SK-N-SH (cell line): ENCODE results near the gene RAB19.

Experiments used
- EZH2phosphoT487 ChIP-seq: fragments of 200-600 bp; sonication (generic); IDR thresholded peaks from 2 replicates; pipeline ENCODE4 v1.6.1; 2017; ENCODE audit warnings: low read depth, mixed run types, mild to moderate bottlenecking, antibody characterized with exemption, moderate library complexity, borderline replicate concordance
- RCOR1 ChIP-seq: fragments of 150-350 bp; IDR thresholded peaks from 2 replicates; pipeline ENCODE4 v1.6.1; 2017; ENCODE audit warnings: antibody characterized with exemption, low read length
- TCF12 ChIP-seq: IDR thresholded peaks from 2 replicates; pipeline ENCODE4 v1.4.0; 2012
- TF ChIP-seq, protein P1 (sequence below): IDR thresholded peaks from 2 replicates; pipeline ENCODE4; 2012
- TF ChIP-seq, protein P2 (sequence below): fragments of 200-600 bp; sonication (generic); IDR thresholded peaks from 2 replicates; pipeline ENCODE4 v1.6.1; 2017; ENCODE audit warnings: antibody characterized with exemption, mild to moderate bottlenecking, moderate library complexity

DNA sequence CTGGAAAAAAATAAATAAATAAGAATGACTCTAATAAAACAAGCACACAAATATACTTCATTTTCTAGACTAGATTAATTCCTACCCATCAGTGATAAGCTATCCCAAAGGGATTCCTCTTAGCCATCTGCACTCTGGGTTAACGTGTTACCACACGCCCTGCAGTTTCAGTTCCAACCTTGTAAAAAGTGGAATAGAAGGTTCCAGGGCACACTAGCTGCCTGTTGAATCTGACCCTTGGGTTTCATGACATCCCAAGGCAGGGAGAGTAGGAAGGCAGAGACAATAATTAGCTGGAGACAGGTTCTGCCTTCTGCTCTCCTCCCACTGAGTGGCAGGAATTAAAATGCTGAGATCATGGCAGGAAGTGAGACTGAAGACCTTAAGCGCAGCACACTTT, 39.0 kb upstream of the RAB19 start:
- TF ChIP-seq, protein P1, sequence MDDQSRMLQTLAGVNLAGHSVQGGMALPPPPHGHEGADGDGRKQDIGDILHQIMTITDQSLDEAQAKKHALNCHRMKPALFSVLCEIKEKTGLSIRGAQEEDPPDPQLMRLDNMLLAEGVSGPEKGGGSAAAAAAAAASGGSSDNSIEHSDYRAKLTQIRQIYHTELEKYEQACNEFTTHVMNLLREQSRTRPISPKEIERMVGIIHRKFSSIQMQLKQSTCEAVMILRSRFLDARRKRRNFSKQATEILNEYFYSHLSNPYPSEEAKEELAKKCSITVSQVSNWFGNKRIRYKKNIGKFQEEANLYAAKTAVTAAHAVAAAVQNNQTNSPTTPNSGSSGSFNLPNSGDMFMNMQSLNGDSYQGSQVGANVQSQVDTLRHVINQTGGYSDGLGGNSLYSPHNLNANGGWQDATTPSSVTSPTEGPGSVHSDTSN = no peak
- TF ChIP-seq, protein P2, sequence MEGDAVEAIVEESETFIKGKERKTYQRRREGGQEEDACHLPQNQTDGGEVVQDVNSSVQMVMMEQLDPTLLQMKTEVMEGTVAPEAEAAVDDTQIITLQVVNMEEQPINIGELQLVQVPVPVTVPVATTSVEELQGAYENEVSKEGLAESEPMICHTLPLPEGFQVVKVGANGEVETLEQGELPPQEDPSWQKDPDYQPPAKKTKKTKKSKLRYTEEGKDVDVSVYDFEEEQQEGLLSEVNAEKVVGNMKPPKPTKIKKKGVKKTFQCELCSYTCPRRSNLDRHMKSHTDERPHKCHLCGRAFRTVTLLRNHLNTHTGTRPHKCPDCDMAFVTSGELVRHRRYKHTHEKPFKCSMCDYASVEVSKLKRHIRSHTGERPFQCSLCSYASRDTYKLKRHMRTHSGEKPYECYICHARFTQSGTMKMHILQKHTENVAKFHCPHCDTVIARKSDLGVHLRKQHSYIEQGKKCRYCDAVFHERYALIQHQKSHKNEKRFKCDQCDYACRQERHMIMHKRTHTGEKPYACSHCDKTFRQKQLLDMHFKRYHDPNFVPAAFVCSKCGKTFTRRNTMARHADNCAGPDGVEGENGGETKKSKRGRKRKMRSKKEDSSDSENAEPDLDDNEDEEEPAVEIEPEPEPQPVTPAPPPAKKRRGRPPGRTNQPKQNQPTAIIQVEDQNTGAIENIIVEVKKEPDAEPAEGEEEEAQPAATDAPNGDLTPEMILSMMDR = no peak
- TF ChIP-seq EZH2phosphoT487 (no peak), RCOR1 (no peak), TCF12 (no peak)
